Uterus (tissue), 4 donors: ENCODE data around the gene MDM4. TPM values are rescaled to one million over a fixed set of nuclear protein-coding genes. Genes with fewer than 3 reads are reported as not detected.
"Not testable (repeated sequence)": the region's sequence is repeated elsewhere in the genome, so short reads cannot be mapped to it uniquely, and the experiment has no call there.

ENCODE experiments used
- DNase-seq, 2 donors: peaks; one replicate each; pipeline ENCODE4 v3.0.0-alpha.2; 2019 to 2020
- H3K27ac ChIP-seq, 2 donors: fragments of 200-600 bp; sonication (generic); 1 replicate in 1 of 2; 2 replicates in 1 of 2; pipeline ENCODE4 v1.5.1; 2016 to 2018
- H3K27me3 ChIP-seq, 2 donors: fragments of 200-600 bp; sonication (generic); one replicate each; pipeline ENCODE4 v1.5.1; 2018 to 2019; ENCODE audit warnings: control low read depth in 1 of 2
- H3K36me3 ChIP-seq, 2 donors: fragments of 200-600 bp; sonication (generic); one replicate each; pipeline ENCODE4 v1.5.1; 2019; ENCODE audit warnings: control low read depth in 1 of 2
- H3K4me1 ChIP-seq, 2 donors: fragments of 200-600 bp; sonication (generic); one replicate each; pipeline ENCODE4 v1.5.1; 2018 to 2019; ENCODE audit warnings: control low read depth in 1 of 2
- H3K4me3 ChIP-seq, 2 donors: fragments of 200-600 bp; sonication (generic); 1 replicate in 1 of 2; 2 replicates in 1 of 2; pipeline ENCODE4 v1.5.1; 2018 to 2019; ENCODE audit warnings: mild to moderate bottlenecking in 1 of 2
- H3K9me3 ChIP-seq, 2 donors: fragments of 200-600 bp; sonication (generic); one replicate each; pipeline ENCODE4 v1.5.1; 2019; ENCODE audit warnings: control low read depth in 1 of 2
- CTCF ChIP-seq, 4 experiments: fragments of 200-600 bp in 2 of 4; fragments of 450-650 bp in 2 of 4; sonication (generic) in 2 of 4; IDR thresholded peaks; one replicate each; pipeline ENCODE4 v1.5.1; 2016 to 2019; ENCODE audit warnings: antibody characterized with exemption in 4 of 4, mild to moderate bottlenecking in 2 of 4, moderate library complexity in 1 of 4
- POLR2A ChIP-seq, 2 donors: fragments of 450-650 bp; IDR thresholded peaks; one replicate each; pipeline ENCODE4 v1.6.1; 2016; ENCODE audit warnings: antibody characterized with exemption in 2 of 2, mild to moderate bottlenecking in 1 of 2, moderate library complexity in 1 of 2
- intact Hi-C: fragments of 100-400 bp; cut with DNase I; formaldehyde crosslinking; loops from one replicate; pipeline ENCODE4 v1.15.1; 2023; ENCODE audit warnings: low total_unique reads
- total RNA-seq, 4 donors: library from RNA; depleted of rRNA in 3 of 4; stranded (reverse); fragments of >200 nt in 3 of 4; gene quantifications; one replicate each; pipeline versions ENCODE4 v1.1.0 to v1.2.4, GENCODE V29; 2014 to 2023
- donor health status: DM: yes; HTN: yes; CAD: no.

MDM4 gene
- total RNA-seq, 4 donors from 2014 or later: 31.0 to 141 (median 134) TPM

- intact Hi-C loops: no loop called here
Measured at GRCh38 chr1:204479387-204480136, 36.6 kb upstream of the MDM4 start.

GRCh38 chr1:204480515-204480914, 35.7 kb upstream of the MDM4 start:
- Histone ChIP-seq H3K27ac (no peak overlapping the region), H3K36me3 (no peaks in the 10 kb centered on the region), H3K4me1 (peaks cover 0 to 8% of the 10 kb centered on the region in 2 donors), H3K27me3 (no peaks in the 10 kb centered on the region), H3K4me3 (no peak overlapping the region), H3K9me3 (no peaks in the 10 kb centered on the region)
- no peak for TF ChIP-seq POLR2A (IDR thresholded peaks at IDR 0.05)
- no peak for TF ChIP-seq CTCF (IDR thresholded peaks at IDR 0.05)
- intact Hi-C loops: no loop called here
- no peak for DNase-seq

More at GRCh38 chr1:204479387-204480136, 36.6 kb upstream of the MDM4 start:
- H3K36me3 ChIP-seq: no peaks in the 10 kb centered on the region
- peaks cover 0 to 8% of the 10 kb centered on the region in 2 donors for H3K4me1 ChIP-seq
- no peaks in the 10 kb centered on the region for H3K9me3 ChIP-seq
- no peak overlapping the region for H3K27ac ChIP-seq
- H3K27me3 ChIP-seq: no peaks in the 10 kb centered on the region
- no peak for DNase-seq
- no peak overlapping the region for H3K4me3 ChIP-seq
- TF ChIP-seq CTCF (IDR thresholded peaks at IDR 0.05) (no peak), POLR2A (IDR thresholded peaks at IDR 0.05) (no peak)

- Histone ChIP-seq H3K27me3 (no peaks in the 10 kb centered on the region), H3K4me1 (no peaks in the 10 kb centered on the region), H3K27ac (no peak overlapping the region), H3K36me3 (no peaks in the 10 kb centered on the region), H3K9me3 (no peaks in the 10 kb centered on the region), H3K4me3 (no peak overlapping the region)
- no peak for DNase-seq
- TF ChIP-seq CTCF (IDR thresholded peaks at IDR 0.05) (no peak), POLR2A (IDR thresholded peaks at IDR 0.05) (no peak)
- intact Hi-C loops: no loop called here
Measured at GRCh38 chr1:204483791-204484190, 32.4 kb upstream of the MDM4 start.

GRCh38 chr1:204486513-204487255, 29.5 kb upstream of the MDM4 start:
- H3K27me3 ChIP-seq, H3K9me3 ChIP-seq, DNase-seq, H3K4me1 ChIP-seq, H3K4me3 ChIP-seq, intact Hi-C loops, H3K27ac ChIP-seq, H3K36me3 ChIP-seq: not testable (repeated sequence)

- H3K27me3 ChIP-seq: no peaks in the 10 kb centered on the region
- H3K36me3 ChIP-seq: no peaks in the 10 kb centered on the region
- H3K9me3 ChIP-seq: no peaks in the 10 kb centered on the region
- intact Hi-C loops: no loop called here
- H3K4me3 ChIP-seq: no peak overlapping the region
- H3K4me1 ChIP-seq: no peaks in the 10 kb centered on the region
- no peak overlapping the region for H3K27ac ChIP-seq
- TF ChIP-seq POLR2A (IDR thresholded peaks at IDR 0.05): no peak
- no peak for DNase-seq
Measured at GRCh38 chr1:204487256-204487615, 29.0 kb upstream of the MDM4 start.

- Histone ChIP-seq H3K27me3 (no peaks in the 10 kb centered on the region), H3K36me3 (no peaks in the 10 kb centered on the region), H3K4me1 (no peaks in the 10 kb centered on the region), H3K9me3 (no peaks in the 10 kb centered on the region), H3K4me3 (no peak overlapping the region), H3K27ac (peak overlapping the region; percentile 87 to 90)
- DNase-seq: no peak
- intact Hi-C loops: no loop called here
- TF ChIP-seq POLR2A (IDR thresholded peaks at IDR 0.05) (no peak), CTCF (IDR thresholded peaks at IDR 0.05) (no peak)
Measured at GRCh38 chr1:204491655-204492054, 24.6 kb upstream of the MDM4 start.
